ENCODE data around the gene SULT2B1.

SULT2B1 gene

DNA sequence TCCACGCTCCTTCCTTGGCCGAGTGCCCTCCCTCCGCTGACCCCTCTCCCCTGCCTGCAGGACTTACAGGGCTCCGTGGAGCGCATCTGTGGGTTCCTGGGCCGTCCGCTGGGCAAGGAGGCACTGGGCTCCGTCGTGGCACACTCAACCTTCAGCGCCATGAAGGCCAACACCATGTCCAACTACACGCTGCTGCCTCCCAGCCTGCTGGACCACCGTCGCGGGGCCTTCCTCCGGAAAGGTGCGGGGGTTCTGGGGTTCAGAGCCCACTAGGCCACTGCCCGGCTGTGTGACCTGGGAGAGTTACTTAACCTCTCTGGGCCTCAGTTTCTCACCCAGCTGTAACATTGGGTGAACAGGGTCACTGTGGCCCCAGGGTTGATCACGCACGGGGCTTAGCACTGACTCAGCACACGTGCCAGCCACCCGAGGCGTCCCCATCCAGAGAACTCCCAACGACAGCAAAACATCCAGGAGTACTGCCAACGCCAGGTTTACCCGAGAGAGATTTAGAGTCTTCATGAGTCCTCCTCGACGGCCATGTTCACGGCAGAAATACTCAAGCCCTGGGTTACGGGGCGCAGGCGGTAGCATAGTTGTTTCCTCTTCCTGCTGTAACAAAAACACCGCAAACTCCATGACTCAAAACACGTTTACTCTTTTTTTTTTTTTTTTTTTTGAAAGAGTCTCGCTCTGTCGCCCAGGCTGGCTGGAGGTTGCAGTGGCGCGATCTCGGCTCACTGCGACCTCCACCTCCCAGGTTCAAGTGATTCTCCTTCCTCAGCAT lies 44.9 kb downstream of the SULT2B1 start:
- in situ Hi-C loops (cut with MboI; ENCODE audit: low sequenced_read_pairs): loop anchor here (25.0 kb wide), 1 partner anchor 285 kb away; a partner anchor contains a TSS

DNA sequence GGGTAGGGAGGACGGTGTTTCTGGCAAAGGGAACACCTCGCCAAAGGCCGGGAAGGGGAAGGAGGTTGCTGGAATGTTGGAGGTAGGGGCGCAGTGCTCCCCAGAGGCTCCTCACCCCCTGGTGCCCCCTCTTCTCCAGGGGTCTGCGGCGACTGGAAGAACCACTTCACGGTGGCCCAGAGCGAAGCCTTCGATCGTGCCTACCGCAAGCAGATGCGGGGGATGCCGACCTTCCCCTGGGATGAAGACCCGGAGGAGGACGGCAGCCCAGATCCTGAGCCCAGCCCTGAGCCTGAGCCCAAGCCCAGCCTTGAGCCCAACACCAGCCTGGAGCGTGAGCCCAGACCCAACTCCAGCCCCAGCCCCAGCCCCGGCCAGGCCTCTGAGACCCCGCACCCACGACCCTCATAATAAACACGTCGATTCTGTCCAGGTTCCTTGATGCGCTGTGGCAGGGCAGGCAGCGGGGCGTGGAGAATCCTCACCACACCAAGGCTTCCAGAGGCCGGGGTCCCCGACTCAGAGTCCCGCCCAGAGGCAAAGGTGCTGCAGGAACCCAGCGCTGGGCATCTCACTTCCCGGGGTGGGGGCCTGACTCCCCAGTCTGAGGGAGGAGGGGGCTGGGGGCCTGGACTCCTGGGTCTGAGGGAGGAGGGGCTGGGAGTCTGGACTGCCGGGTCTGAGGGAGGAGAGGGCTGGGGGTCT lies 47.2 kb downstream of the SULT2B1 start:
- in situ Hi-C loops (cut with MboI; ENCODE audit: low sequenced_read_pairs): loop anchor here (25.0 kb wide), 1 partner anchor 287 kb away; a partner anchor contains a TSS

DNA sequence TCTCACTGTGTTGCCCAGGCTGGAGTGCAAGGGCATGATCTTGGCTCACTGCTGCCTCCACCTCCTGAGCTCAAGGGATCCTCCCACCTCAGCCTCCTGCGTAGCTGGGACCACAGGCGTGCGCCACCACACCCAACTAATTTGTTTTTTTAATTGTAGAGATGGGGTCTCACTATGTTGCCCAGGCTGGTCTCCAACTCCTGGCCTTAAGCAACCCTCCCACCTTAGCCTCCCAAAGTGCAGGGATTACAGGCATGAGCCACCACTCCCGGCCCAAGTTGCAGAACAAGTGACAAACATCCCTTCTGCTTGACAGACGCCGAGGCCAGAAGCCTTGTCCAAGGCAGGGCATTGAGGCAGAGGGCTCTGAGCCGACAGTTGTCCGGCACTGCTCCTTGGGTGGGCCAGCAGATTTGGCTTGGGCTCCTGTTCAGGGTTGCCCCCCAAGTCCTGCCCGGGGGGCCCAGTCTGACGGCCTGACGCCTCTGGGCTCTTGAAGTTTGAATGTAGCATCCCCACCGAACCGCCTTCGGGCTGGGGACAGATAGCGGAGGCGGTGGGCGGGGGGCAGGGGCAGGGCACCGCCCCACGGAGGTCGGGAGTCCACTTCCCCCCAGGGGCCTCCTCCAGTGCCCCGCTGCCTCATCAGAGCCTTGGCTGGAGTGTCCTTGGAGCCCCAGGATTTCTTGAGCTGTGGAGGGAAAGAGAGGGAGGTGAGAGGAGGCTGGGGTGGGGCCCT lies 48.9 kb downstream of the SULT2B1 start:
- in situ Hi-C loops (cut with MboI; ENCODE audit: low sequenced_read_pairs): no loop called here

DNA sequence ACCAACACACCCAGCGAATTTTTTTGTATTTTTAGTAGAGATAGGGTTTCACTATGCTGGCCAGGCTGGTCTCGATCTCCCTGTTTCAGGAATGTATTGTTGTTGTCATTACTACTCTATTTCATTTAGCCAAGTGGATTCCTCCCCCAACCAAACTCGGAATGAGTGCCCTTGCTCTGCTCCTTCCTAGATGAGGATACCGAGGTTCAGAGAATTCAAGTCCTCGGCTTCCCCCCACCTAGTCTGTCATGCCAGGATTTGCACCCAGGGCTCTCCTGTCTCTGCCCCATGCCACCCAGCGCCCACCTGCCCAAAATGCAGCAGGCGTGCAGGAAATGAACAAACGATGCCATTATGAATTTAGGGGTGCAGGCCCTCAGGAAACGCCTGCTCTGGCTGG lies 51.0 kb downstream of the SULT2B1 start:
- in situ Hi-C loops (cut with MboI; ENCODE audit: low sequenced_read_pairs): no loop called here

DNA sequence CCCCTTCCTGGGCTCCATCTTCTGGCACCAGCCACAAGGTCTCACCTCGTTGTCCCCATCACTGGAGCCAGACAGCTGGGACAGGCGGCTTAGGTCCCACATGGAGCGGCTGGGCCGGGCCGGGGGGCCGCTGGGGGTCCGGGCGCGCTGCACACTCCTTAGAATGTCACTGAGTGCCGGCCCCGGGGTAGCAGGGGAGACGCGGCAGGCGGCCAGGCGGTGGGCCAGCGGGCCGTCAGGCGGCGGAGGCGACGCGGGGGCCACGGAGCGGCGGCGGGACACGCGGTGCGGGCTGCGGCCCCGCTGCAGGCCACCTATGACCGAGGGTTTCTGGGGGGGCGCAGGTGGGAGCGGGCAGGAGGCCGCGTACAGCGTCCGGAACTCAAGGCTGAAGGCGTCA lies 51.5 kb downstream of the SULT2B1 start:
- in situ Hi-C loops (cut with MboI; ENCODE audit: low sequenced_read_pairs): no loop called here

DNA sequence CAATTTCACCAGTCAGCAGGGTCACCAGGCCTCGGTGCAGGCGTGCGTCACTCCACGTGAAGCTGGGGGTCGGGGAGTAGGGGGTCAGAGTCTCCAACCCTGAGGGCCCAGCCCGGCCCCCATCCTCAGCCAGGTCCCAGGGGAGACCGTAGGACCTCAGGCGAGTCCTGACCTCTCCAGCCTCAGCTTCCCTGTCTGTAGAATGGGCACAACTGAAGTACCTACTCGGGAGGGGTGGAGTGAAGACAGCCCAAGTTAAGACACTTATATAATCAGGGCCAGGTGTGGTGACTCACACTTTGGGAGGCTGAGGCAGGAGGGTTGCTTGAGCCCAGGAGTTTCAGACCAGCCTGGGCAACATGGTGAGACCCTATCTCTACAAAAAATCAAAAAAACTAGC lies 51.9 kb downstream of the SULT2B1 start:
- in situ Hi-C loops (cut with MboI; ENCODE audit: low sequenced_read_pairs): no loop called here

DNA sequence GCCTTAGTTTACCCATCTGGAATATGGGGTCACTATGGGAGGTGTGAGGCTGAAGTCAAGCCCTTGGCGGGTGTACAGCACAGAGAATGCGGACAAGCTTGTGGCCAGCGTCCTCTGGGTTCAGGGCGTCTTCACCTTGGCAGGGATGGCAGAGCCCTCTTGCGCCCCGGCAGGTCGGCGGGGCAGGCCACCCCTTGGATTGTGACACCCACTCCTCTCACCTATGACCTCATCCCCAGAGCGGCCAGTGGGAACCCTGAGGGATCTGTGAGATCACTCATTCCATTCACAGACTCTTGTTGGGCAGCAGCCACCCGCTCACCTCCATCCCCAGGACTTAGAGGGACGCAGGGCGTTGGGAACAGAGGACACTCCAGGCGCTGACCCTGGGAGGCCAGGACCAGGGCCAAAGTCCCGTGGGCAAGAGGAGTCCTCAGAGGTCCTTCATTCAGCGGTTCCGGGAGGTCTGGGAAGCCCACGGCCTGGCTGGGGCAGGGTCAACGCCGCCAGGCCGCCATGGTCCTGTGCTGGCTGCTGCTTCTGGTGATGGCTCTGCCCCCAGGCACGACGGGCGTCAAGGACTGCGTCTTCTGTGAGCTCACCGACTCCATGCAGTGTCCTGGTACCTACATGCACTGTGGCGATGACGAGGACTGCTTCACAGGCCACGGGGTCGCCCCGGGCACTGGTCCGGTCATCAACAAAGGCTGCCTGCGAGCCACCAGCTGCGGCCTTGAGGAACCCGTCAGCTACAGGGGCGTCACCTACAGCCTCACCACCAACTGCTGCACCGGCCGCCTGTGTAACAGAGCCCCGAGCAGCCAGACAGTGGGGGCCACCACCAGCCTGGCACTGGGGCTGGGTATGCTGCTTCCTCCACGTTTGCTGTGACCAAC lies 54.7 kb downstream of the SULT2B1 start, which contains the start of gene SPACA4:
Gene SPACA4 (plus strand): TSS at position 280 of the 896 bp plus-strand sequence. CDS start 237 bp downstream, at position 517.
- in situ Hi-C loops (cut with MboI; ENCODE audit: low sequenced_read_pairs): no loop called here

DNA sequence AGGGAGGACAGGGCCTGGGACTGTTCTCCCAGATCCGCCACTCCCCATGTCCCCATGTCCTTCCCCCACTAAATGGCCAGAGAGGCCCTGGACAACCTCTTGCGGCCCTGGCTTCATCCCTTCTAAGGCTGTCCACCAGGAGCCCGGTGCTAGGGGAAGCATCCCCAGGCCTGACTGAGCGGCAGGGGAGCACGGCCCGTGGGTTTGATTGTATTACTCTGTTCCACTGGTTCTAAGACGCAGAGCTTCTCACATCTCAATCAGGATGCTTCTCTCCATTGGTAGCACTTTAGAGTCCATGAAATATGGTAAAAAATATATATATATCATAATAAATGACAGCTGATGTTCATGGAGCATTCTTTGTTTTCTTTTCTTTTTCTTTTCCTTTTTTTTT lies 55.4 kb downstream of the SULT2B1 start:
- in situ Hi-C loops (cut with MboI; ENCODE audit: low sequenced_read_pairs): no loop called here

DNA sequence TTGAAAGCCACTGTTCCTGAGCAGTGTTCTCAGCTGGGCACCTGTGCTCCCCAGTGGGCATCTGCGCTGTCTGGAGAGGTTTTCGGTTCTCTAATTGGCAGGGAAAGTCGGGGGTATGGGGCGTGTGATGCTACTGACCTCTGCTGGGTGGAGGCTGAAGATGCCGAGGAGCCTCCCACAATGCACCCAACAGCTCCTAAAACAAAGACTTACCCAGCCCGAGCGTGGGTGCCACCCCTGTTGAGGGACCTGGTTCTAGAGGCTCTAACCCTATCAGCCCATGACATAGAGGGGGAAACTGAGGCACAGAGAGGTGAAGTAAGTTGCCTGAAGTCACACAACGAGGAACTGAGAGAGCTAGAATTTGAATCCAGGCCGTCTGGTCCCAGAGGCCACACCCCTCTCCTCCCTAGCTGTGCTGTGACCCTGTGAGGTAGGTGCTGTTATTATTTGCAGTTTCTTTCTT lies 56.9 kb downstream of the SULT2B1 start:
- in situ Hi-C loops (cut with MboI; ENCODE audit: low sequenced_read_pairs): no loop called here

DNA sequence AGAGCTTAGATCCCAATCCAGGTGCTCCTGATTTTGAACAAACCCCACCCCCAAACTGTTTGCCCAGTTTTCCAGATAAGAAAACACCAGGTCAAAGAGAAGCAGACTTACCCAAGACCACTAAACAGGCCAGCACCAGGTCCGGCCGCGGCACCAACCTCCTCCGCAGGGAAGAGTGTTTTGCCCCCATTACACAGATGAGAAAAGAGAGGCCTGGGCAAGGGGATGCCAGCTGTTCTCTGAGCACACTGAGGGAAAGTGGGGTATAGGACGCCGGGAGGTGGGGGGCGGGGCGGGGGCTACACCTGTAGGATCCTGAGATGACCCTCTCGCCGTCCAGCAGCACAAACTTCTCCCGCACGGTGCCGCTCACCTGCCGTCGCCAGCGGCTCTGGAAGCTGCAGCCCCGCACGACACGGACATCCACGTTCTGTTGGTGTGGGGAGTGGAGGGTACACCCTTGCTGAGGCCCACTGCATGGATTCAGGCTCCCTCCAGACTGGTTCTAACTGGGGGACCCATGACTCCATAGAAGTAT lies 57.7 kb downstream of the SULT2B1 start:
- in situ Hi-C loops (cut with MboI; ENCODE audit: low sequenced_read_pairs): no loop called here

DNA sequence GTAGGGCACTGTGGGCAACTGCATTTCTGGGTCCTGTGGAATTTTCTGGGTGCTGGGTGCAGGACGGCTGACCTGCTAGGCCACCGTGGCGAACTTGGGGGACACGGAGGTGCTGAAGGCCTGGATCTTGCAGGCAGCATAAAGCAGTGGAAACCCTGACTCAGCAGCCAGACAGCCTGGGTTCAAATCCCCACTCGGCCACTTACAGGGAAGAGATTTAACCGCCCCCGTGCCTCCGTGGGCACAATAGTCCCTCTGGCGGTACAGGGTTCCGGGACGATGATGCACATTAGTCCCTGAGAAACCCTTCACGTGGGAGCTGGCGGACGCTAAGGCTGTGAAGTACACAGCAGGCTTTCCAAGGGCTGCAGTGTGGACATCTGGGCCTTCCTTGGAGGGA lies 59.9 kb downstream of the SULT2B1 start:
- in situ Hi-C loops (cut with MboI; ENCODE audit: low sequenced_read_pairs): no loop called here

DNA sequence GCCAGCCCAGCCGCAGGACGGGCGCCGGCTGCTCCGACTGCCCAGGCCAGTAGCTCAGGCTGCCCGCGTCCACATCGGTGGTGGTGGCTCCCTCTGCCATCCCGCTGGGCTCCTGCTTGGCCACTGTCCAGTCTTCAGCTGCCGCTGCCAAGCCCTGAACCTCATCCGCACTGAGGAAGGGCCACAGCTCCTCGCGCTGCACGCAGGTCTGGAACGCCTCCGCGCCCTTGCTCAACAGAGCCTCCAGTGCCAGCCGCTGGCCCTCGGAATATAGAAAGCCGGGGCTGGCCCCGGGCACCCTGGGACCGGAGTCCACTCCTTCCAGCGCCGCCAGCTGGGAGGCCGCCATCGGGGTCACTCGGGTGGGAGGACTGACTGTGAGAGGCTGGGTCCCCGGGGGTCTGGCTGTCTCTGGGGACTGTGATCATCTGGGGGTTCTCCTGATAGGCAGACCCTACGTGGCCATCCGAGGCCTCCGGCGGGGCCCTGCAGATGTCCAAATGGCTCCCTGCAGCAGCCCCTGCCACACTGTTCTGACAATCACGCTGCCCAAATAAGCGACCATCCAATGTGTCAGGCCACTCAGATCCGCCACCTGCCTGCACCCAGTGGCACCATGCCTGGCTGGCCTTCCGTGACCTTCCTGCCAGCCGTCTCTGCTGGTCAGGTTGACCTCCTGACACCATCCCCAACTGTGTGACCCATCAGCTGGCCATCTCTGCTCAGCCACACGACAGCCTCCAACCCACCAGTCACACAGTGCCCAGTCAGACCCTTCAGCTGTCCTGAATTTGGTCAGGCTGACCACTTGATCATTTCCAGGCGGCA lies 61.3 kb downstream of the SULT2B1 start:
- in situ Hi-C loops (cut with MboI; ENCODE audit: low sequenced_read_pairs): no loop called here

DNA sequence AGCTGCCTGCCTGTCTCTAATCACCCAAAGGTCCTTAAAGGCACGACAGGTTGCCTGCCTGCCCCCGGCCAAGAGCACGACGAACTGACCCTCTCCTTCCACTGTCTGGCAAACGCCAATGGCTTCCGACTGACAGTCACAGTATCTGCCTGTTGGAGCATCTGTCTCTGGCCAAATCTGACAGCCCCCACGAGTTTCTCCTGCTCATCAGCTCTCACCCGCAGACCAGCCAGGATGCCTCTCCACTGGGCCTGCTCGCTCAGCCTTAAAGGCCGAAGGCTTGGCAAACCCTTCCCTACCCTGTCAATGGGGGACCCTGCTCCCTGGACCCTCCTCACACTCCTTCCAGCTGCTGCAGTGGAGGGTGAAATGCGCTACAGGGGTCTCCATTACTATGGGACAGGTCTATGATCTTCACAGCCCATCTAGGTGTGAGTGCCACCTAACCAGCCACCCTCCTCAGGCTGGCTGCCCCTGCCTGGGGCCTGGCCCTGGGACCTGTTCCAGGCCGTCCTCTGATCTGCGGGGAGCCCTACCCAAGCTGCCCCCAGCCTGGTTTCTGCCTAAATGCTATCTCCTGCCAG lies 62.0 kb downstream of the SULT2B1 start:
- in situ Hi-C loops (cut with MboI; ENCODE audit: low sequenced_read_pairs): no loop called here

DNA sequence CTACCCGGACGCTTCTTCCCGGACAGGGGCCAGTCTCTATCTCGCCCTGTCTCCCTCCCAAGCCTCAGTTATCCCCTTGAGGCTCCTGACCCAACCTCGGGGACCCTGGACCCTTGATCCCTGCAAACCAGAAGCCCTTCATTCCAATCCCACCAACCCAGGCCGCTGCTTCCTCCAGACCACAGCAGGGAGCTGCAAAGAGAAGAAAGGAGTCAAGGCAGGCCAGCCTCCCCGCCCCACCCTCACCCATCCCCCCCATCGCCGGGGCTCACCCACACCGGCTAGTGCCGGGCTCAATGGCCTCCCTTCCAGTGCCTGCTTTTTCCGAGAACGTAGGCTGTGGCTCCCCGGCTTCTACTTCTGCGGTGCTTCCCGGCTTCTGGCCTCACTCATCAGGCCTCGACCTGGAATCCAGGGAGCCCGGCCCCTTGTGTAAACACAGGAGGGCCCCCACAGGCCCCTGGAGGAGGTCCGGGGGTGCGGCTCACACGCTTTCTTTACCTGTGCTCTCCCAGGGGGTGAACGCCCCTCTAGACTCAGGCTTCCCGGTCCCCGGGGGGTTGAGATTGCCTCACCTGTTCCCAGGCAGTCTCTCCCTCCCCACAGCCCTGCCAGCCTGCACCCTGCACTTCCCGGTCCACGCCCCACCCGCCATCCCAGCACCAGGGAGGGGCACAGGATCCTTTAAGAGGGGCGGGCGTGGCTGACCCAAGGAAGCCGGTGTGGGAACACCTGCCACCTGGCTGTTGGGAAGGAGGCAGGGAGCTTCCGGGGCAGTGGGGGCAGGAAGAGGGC lies 62.7 kb downstream of the SULT2B1 start, which contains the start of gene FAM83E:
Gene FAM83E (minus strand): TSS at position 641 of the 795 bp plus-strand sequence. CDS start 1,704 bp downstream, outside the sequence.
- in situ Hi-C loops (cut with MboI; ENCODE audit: low sequenced_read_pairs): no loop called here

DNA sequence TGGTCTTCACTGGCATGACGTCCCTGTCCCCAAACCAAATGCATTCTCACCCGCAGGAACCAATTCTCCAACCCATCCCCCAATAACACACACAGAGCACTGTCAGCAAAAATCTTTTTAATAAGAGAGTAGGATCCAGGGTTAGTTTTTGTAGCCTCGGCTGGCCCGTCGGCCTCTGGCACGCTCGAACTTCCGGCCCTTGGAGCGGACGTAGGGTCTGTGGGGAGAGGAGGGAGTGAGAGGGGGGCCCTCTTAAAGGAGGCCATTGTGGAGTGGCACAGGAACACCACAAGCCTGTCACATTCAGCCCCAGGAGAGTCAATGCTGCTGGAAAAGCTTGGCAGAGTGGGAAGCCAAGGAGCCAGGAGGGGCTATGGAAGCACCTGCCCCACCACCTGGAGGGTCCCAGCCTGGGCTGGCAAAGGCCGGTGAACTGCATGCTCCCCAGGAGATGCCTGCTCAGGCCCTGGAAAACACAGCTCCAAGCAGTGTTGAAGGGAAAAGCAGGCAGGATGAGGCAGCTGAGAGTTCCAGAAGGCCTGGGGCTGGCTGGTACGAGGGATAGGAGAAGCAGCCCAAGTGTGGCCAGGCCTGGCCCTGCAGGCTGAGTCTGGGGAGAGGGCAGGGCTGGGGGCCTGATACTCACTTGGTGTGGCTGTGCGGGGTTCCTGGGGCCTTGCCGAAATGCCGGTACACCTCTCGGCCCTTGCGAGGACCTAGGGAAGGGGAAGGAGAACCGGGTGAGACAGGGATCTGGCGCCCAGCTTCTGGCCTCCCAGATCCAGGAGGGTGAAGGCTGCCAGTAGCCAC lies 63.5 kb downstream of the SULT2B1 start:
- in situ Hi-C loops (cut with MboI; ENCODE audit: low sequenced_read_pairs): no loop called here

DNA sequence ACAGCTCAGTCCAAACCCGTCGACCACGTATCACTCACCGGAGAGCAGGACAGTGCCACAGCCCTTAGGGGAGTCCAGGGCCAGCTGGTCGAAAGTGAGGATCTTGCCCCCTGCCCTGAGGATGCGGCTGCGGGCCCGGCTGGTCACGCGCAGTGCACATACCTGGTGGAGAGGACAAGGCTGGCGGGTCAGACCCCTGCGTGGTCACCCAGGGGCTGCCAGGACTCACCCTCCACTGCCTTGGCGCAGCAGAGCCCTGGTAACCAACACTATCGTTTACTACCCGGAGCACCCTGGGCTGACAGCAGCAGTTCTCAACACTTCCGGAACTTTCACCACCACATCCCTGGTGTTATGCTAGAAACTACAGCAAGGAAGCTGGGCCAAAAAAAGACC lies 64.1 kb downstream of the SULT2B1 start:
- in situ Hi-C loops (cut with MboI; ENCODE audit: low sequenced_read_pairs): no loop called here

DNA sequence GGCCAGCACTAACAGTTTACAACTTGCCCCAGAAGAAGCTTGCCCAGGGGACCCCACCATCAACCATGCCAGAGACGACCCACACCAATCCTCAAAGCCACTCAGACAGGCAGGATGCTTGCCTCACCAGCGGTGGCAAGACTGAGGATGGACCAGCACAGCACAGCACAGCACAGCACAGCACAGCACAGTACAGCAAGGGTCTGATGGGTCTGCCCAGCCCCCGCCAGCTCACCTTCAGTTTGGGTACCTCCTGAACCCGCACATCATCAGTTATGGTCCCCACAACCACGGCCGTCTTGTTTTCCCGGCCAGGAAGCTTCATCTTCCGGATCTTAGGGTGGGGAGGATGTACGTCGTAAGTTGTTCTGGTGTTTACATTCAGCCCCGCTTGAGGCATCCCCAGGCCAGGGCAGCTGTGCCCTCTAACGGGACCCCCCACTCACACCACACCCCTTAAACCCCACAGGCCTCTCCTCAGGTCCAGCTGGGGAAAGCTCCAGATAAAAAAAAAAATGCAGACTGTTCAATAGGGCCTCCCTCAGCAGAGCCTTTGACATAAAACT lies 64.6 kb downstream of the SULT2B1 start:
- in situ Hi-C loops (cut with MboI; ENCODE audit: low sequenced_read_pairs): no loop called here

All from HL-60/S4 treated with phorbol 12-myristate 13-acetate at 8.2 ng/mL for 4 days and 3 days (cell line).